Immature natural killer cell (primary cell): ENCODE results near the gene RBM26. TPM values are rescaled to one million over a fixed set of nuclear protein-coding genes. Genes with fewer than 3 reads are reported as not detected.

ENCODE experiments used
- DNase-seq, 3 donors: peaks; one replicate each; pipeline ENCODE4 v3.0.0; 2022; ENCODE audit warnings: mixed read lengths in 1 of 3
- H3K27ac Mint-ChIP-seq, 6 donors: one replicate each; pipeline ENCODE4 v1.8.0; 2020; ENCODE audit warnings: mixed read lengths in 6 of 6, mild to moderate bottlenecking in 5 of 6, inconsistent platforms in 4 of 6, moderate library complexity in 3 of 6
- H3K27me3 Mint-ChIP-seq, 3 donors: one replicate each; pipeline ENCODE4 v1.8.0; 2020 to 2021; ENCODE audit warnings: low read depth in 3 of 3, mild to moderate bottlenecking in 3 of 3, mixed read lengths in 3 of 3, moderate library complexity in 3 of 3, inconsistent platforms in 1 of 3
- H3K36me3 Mint-ChIP-seq, 3 donors: one replicate each; pipeline ENCODE4 v1.8.0; 2020; ENCODE audit warnings: mixed read lengths in 3 of 3, inconsistent platforms in 2 of 3, mild to moderate bottlenecking in 2 of 3
- H3K4me1 Mint-ChIP-seq, 2 donors: one replicate each; pipeline ENCODE4 v1.8.0; 2020; ENCODE audit warnings: inconsistent platforms in 2 of 2, mild to moderate bottlenecking in 2 of 2, mixed read lengths in 2 of 2, moderate library complexity in 1 of 2
- H3K4me3 Mint-ChIP-seq, 5 donors: one replicate each; pipeline ENCODE4 v1.8.0; 2020; ENCODE audit warnings: mild to moderate bottlenecking in 5 of 5, mixed read lengths in 5 of 5, inconsistent platforms in 3 of 5, moderate library complexity in 3 of 5
- H3K9me3 Mint-ChIP-seq, 6 donors: one replicate each; pipeline ENCODE4 v1.8.0; 2020; ENCODE audit warnings: mild to moderate bottlenecking in 6 of 6, mixed read lengths in 6 of 6, inconsistent platforms in 4 of 6, moderate library complexity in 3 of 6
- polyA plus RNA-seq, 3 donors: library from polyadenylated mRNA; unstranded; fragments of 300-500 nt; fragmentation: Illumina TruSeq; gene quantifications; one replicate each; pipeline ENCODE4 v1.2.3, GENCODE V29; 2021

Gene RBM26
- polyA plus RNA-seq, 3 donors from 2014 or later, result 5.4 to 11.9 (median 6.2) TPM

DNA sequence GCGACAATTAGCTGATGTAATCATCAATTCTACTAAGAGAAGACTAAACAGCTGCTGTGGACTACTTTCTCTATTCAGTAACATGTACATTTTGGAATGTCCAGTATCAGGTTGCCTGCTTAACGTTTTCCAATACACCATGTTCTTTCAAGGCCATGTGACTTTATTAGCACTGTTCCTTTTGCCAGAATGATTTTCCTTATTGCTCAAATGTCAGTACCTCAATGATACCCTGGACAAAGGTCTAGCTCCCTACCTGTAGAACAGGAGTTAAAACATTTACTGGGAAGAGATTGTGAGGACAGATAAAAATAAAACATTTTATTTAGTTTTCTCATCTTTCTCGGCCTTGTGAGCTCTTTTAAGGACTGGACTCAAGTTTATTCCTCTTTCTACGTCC, 3.8 kb upstream of the RBM26 start:
- Mint-ChIP-seq H3K27ac (peak overlapping the region in 1 of 6 donors; percentile 32), H3K9me3 (no peaks in the 10 kb centered on the region), H3K36me3 (peaks cover 0 to 4% (median 3%) of the 10 kb centered on the region in 3 donors), H3K27me3 (peaks cover 2 to 8% (median 7%) of the 10 kb centered on the region in 3 donors), H3K4me3 (no peak overlapping the region), H3K4me1 (peaks cover 13 to 18% of the 10 kb centered on the region in 2 donors)
- no peak for DNase-seq

DNA sequence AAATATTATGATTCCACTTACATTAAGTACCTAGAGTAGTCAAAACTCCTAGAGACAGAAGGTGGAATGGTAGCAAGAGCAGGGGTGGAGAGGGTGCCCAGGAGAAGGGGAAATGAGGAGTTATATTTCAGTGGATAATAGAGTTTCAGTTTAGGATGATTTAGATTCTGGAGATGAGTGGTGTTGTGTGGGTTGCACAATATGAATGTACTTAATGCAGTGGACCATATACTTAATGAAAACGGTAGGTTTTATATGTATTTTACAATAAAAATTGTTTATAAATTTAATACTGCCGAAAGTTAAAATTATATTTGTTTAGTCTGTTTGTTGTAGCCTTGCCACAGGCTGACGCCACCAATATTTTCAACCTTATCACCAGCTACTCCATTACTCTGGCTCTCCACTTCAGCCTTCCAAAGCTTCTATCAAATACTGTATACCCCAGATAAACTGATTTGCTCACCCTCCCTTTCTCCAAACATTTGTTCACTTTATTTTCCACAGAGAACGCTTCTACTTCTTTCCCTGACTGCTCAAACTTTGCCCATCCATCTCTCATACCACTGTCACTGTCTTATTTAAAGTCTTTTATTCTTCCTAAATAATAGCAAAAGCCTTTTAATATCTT, 1.4 kb upstream of the RBM26 start:
- no peaks in the 10 kb centered on the region for H3K9me3 Mint-ChIP-seq
- H3K36me3 Mint-ChIP-seq, result peaks cover 0 to 3% (median 0%) of the 10 kb centered on the region in 3 donors
- H3K4me1 Mint-ChIP-seq, result peaks cover 13 to 18% of the 10 kb centered on the region in 2 donors
- peak overlapping the region in 3 of 6 donors; percentile 96 to 98 (median 97) for H3K27ac Mint-ChIP-seq
- peaks cover 2 to 8% (median 7%) of the 10 kb centered on the region in 3 donors for H3K27me3 Mint-ChIP-seq
- DNase-seq, result no peak
- peak overlapping the region; percentile 8 to 96 (median 94) for H3K4me3 Mint-ChIP-seq

- H3K4me1 Mint-ChIP-seq, result peaks cover 16 to 18% of the 10 kb centered on the region in 2 donors
- no peaks in the 10 kb centered on the region for H3K36me3 Mint-ChIP-seq
- H3K27ac Mint-ChIP-seq, result peak overlapping the region in 5 of 6 donors; percentile 93 to 98 (median 97)
- no peak for DNase-seq
- H3K27me3 Mint-ChIP-seq, result peaks cover 2 to 8% (median 7%) of the 10 kb centered on the region in 3 donors
- H3K4me3 Mint-ChIP-seq, result peak overlapping the region; percentile 91 to 96 (median 94)
- no peaks in the 10 kb centered on the region for H3K9me3 Mint-ChIP-seq
Observed at GRCh38 chr13:79406597-79406908, 498 bp upstream of the RBM26 start.

DNA sequence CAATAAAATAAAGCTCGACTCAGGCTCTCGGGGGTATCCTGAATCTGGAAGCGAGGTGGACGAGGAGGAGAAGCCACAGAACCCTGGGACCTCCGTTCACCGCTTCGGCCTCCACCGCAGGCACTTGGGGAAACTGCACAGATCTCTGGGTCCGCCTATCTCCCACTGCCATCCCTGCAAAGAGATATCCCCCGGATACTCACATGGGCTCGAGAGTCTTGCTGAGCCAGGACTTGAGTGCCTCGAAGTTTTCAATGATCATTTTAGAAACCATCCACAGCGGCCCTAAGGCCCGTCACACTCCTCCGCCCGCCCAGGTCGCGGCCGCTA, 589 bp downstream of the RBM26 start:
- Mint-ChIP-seq H3K27me3 (peaks cover 2 to 8% (median 7%) of the 10 kb centered on the region in 3 donors), H3K27ac (no peak overlapping the region), H3K9me3 (no peaks in the 10 kb centered on the region), H3K4me3 (no peak overlapping the region), H3K36me3 (no peaks in the 10 kb centered on the region), H3K4me1 (peaks cover 18 to 26% of the 10 kb centered on the region in 2 donors)
- no peak for DNase-seq

DNA sequence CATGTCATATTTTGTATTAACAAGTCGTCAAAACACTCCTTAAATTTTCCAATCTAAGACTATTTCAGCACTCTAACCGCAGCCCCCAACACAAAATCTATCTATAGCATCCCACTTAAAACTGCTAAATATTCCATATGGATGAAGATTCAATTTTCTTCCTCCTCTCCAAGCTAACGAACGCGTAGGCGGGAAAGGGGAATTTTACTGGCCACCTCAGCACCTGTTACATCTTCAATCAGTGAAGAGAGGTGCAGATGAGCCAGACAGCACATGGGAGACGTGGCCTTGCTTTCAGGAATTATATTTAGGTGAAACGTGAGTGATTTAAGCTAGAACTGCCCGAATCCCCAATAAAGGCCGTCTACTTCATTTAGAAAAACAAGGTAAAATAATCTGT, 1.1 kb downstream of the RBM26 start:
- Mint-ChIP-seq H3K36me3 (no peaks in the 10 kb centered on the region), H3K9me3 (no peaks in the 10 kb centered on the region), H3K27me3 (peaks cover 2 to 8% (median 7%) of the 10 kb centered on the region in 3 donors), H3K4me3 (no peak overlapping the region), H3K4me1 (peaks cover 18 to 30% of the 10 kb centered on the region in 2 donors), H3K27ac (no peak overlapping the region)
- no peak for DNase-seq

GRCh38 chr13:79404361-79404760, 1.7 kb downstream of the RBM26 start:
- H3K9me3 Mint-ChIP-seq, result no peaks in the 10 kb centered on the region

GRCh38 chr13:79403113-79403512, 2.9 kb downstream of the RBM26 start:
- Mint-ChIP-seq H3K27ac (peak overlapping the region in 5 of 6 donors; percentile 20 to 64 (median 38)), H3K4me1 (peaks cover 18 to 43% of the 10 kb centered on the region in 2 donors), H3K36me3 (no peaks in the 10 kb centered on the region), H3K4me3 (peak overlapping the region in 3 of 5 donors; percentile 11 to 36 (median 22)), H3K27me3 (peaks cover 2 to 8% (median 7%) of the 10 kb centered on the region in 3 donors), H3K9me3 (no peaks in the 10 kb centered on the region)
- no peak for DNase-seq

More at GRCh38 chr13:79404361-79404760, 1.7 kb downstream of the RBM26 start:
- Mint-ChIP-seq H3K27me3 (peaks cover 2 to 8% (median 7%) of the 10 kb centered on the region in 3 donors), H3K27ac (no peak overlapping the region), H3K4me3 (no peak overlapping the region), H3K36me3 (no peaks in the 10 kb centered on the region), H3K4me1 (peaks cover 18 to 33% of the 10 kb centered on the region in 2 donors)
- no peak for DNase-seq

DNA sequence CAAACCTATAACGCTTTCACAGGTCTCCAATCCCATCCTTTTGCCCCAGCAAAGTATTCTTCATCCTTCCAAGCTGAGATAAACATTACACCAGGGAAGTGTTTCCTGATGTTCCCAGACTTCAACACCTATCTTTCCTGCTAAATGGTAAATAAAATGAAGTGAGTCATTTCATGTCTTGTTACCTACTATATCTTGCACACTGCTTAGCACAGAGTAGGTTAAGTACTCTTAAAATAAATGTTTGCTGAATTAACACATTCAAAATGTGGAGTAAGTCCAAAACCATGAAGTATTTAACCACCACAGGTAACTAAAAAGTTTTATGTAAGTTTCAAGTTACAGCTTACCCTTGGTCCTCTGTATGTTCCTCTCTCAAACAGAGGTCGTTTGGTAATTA, 3.4 kb downstream of the RBM26 start:
- Mint-ChIP-seq H3K9me3 (no peaks in the 10 kb centered on the region), H3K4me1 (peaks cover 13 to 44% of the 10 kb centered on the region in 2 donors), H3K27me3 (peaks cover 2 to 8% (median 7%) of the 10 kb centered on the region in 3 donors), H3K4me3 (peak overlapping the region in 4 of 5 donors; percentile 6 to 54 (median 24)), H3K36me3 (no peaks in the 10 kb centered on the region), H3K27ac (peak overlapping the region; percentile 29 to 75 (median 58))
- DNase-seq, result no peak

- Mint-ChIP-seq H3K4me3 (peak overlapping the region in 4 of 5 donors; percentile 2 to 54 (median 10)), H3K27ac (peak overlapping the region; percentile 15 to 75 (median 50)), H3K9me3 (no peaks in the 10 kb centered on the region)
Observed at GRCh38 chr13:79402074-79402635, 3.9 kb downstream of the RBM26 start.

DNA sequence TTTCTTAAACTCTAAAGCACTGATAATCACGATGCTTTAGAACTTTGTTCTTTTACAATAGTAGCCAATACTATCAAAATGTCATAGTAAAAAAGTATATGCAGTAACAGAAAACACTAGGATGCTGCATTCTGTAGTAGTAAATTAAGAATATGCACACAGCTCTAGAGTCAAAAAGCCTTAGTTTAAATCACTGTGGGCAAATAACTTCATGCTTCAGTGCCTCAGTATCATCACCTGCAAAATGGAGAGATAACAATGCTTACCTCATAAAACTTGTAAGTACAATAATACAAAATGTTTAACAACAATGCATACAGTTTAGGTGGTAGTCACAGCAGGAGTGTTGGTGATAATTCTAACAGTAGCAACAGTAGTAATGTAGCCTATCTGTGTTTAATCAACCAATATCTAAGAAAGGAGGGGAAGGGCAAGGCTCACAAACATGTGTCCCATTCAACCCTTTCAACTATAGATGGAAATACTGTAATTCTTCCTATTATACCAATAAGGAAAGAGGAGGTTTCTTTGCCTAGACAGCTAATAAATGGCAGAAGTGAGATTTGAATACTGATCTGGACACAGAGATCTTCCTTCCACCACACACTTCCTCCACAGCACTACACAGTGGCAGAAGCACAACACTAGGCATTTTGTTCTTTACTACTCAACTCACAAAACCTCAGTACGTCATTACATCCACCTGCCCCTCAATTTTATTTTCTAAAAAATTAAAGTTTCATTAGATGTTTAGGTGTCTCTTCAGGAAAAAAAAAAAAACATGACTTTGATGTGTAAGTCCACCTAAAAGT, 4.6 kb downstream of the RBM26 start:
- H3K27ac Mint-ChIP-seq, result peak overlapping the region in 5 of 6 donors; percentile 13 to 63 (median 43)
- H3K27me3 Mint-ChIP-seq, result peaks cover 2 to 7% (median 6%) of the 10 kb centered on the region in 3 donors
- H3K4me3 Mint-ChIP-seq, result peak overlapping the region in 1 of 5 donors; percentile 23
- peaks cover 0 to 3% (median 2%) of the 10 kb centered on the region in 3 donors for H3K36me3 Mint-ChIP-seq
- H3K9me3 Mint-ChIP-seq, result no peaks in the 10 kb centered on the region
- DNase-seq, result no peak
- H3K4me1 Mint-ChIP-seq, result peaks cover 3 to 36% of the 10 kb centered on the region in 2 donors

More at GRCh38 chr13:79402074-79402635, 3.9 kb downstream of the RBM26 start:
- Mint-ChIP-seq H3K36me3 (no peaks in the 10 kb centered on the region), H3K27me3 (peaks cover 2 to 7% (median 7%) of the 10 kb centered on the region in 3 donors), H3K4me1 (peaks cover 8 to 43% of the 10 kb centered on the region in 2 donors)
- no peak for DNase-seq

- Mint-ChIP-seq H3K9me3 (peaks cover 0 to 4% (median 0%) of the 10 kb centered on the region in 6 donors), H3K27me3 (peaks cover 0 to 2% (median 0%) of the 10 kb centered on the region in 3 donors), H3K4me3 (no peak overlapping the region), H3K27ac (peak overlapping the region in 5 of 6 donors; percentile 5 to 66 (median 47)), H3K4me1 (peaks cover 27 to 43% of the 10 kb centered on the region in 2 donors), H3K36me3 (peaks cover 10 to 16% (median 16%) of the 10 kb centered on the region in 3 donors)
- DNase-seq, result no peak
Observed at GRCh38 chr13:79398915-79399314, 7.1 kb downstream of the RBM26 start.

DNA sequence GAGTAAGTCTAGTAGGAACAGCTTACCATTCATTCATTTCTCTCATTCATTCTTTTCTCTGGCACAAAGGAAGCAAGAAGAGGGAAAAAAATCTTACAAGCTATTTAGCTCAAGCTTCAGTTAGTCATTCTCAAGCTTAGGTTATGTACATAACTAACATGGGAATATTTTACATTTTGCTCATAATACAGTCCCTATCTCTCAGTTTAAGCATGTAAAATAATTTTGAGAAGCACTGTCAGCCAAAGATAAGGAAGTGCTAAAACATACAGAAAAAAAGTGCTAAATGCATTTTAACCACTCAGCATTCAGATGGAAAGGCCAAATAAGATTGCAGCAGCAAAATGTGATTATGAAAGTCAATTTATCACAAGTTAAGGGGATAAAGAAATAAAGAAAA, 7.9 kb downstream of the RBM26 start:
- peaks cover 0 to 4% (median 0%) of the 10 kb centered on the region in 6 donors for H3K9me3 Mint-ChIP-seq
- H3K4me1 Mint-ChIP-seq, result peaks cover 35 to 51% of the 10 kb centered on the region in 2 donors
- DNase-seq, result no peak
- peaks cover 10 to 16% (median 16%) of the 10 kb centered on the region in 3 donors for H3K36me3 Mint-ChIP-seq
- H3K27ac Mint-ChIP-seq, result peak overlapping the region in 2 of 6 donors; percentile 48 to 50
- H3K27me3 Mint-ChIP-seq, result peaks cover 0 to 2% (median 0%) of the 10 kb centered on the region in 3 donors
- no peak overlapping the region for H3K4me3 Mint-ChIP-seq

DNA sequence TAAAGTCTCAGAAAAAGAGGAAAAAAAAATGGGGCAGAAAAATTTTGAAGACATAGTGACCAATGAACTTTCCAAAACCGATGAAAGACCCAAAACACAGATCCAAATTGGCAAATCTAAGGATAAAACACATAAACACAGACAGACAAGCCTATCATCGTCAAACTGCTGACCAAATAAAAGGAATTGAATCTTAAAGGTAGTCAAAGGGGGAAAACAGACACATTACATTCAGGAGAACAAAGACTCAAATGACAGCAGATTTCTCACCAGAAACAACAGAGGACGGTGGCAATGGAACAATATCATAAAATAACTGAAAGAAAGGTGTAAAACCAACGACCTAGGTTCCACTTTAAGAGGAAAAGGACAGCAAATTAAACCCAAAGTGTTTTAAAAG, 10.2 kb downstream of the RBM26 start:
- DNase-seq, result no peak
- H3K4me3 Mint-ChIP-seq, result no peak overlapping the region
- peaks cover 10 to 16% (median 16%) of the 10 kb centered on the region in 3 donors for H3K36me3 Mint-ChIP-seq
- peaks cover 0 to 4% (median 0%) of the 10 kb centered on the region in 6 donors for H3K9me3 Mint-ChIP-seq
- peaks cover 52 to 54% of the 10 kb centered on the region in 2 donors for H3K4me1 Mint-ChIP-seq
- peaks cover 0 to 2% (median 0%) of the 10 kb centered on the region in 3 donors for H3K27me3 Mint-ChIP-seq
- H3K27ac Mint-ChIP-seq, result peak overlapping the region in 1 of 6 donors; percentile 60
